GM19463 (cell line): ENCODE measurements around the gene LMTK2.

ENCODE experiments used
- ATAC-seq: cut with Tn5 transposase; IDR thresholded peaks from one replicate; pipeline ENCODE4 v1.9.1; 2021; ENCODE audit warnings: mild to moderate bottlenecking, moderate library complexity; ENCODE audit not compliant: unreplicated experiment

Gene LMTK2

GRCh38 chr7:98200364-98200763, 93.7 kb downstream of the LMTK2 start:
- peak; percentile 36 for ATAC-seq

- peak; percentile 89 for ATAC-seq
Observed at GRCh38 chr7:98202367-98203195, 95.9 kb downstream of the LMTK2 start.

GRCh38 chr7:98203261-98203963, 96.8 kb downstream of the LMTK2 start:
- peak; percentile 37 for ATAC-seq

- no peak for ATAC-seq
Observed at GRCh38 chr7:98203964-98204605, 97.4 kb downstream of the LMTK2 start.

GRCh38 chr7:98204670-98205069, 98.0 kb downstream of the LMTK2 start:
- ATAC-seq, result no peak

DNA sequence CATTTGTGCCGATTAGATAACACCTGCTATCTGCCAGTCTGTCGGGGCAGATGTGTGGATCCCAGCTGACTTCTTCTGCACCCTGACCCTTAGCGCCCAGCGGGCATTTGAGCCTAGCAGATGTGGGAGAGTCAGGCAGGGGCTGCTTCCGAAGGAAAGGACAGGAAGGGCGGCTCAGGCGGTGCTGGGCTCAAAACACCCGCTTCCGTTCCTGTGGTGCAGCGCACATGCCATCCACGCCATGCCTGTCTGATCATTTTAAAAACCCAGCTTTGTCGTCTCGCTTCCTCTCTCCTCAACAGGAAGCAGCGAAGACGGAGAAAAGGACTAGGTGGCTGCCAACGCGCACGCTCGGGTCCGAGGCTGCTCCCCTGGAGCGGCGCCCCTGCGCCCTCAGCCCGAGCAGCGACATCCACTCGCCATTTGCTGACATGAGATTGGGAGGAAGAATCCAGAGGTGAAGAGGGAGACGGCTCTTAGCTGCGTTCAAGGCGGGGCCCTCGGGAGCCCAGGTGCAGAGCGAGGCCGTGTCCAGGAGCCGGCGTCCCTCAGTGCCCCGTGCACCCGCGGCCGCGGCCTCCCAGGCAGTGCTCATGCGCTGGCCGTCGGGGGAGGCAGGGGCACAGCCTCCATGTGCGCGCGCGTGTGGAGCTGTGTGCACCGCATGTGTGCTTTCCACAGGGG, 98.6 kb downstream of the LMTK2 start:
- ATAC-seq, result no peak

DNA sequence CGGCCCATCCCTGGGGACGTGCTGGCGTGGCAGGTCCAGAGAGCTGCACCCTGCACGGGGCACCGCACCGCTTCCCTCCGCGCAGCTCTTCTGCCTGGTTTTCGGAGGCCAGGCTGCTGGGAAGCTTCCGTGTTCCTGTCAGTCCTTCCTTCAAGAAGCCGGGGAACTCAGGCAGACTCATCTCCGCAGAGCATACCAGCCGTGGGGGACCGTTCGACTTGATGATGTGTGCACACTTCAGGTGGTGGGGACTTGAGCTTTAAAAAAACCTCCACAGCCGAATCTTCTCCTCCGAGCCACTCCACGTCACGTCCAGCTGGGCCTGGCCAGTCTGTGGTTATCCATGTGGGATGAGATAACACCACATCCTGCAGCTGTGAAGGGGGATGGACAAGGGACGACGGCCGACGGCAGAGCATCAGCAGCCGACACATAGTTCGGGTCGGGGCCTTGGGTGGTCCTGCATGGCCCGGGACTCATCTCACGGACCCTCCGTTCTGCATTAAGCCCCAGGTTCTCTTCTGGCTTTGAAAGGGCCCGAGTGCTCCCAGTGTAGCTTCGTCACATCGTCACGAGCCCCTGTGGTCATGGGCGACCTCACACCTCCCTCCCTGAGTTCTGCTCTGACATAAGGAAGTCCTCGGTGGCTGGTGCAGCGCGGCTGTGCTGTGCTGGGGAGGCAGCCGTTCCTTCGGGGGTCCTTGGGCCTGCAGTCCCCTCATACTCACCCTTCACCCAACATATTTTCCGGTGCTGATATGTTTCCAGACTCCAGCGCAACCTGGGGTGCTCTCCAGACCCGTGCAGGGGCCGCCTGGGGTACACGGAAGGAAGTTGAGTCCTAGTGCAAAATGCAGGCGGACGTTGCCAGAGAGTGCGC, 100.0 kb downstream of the LMTK2 start:
- ATAC-seq, result no peak

DNA sequence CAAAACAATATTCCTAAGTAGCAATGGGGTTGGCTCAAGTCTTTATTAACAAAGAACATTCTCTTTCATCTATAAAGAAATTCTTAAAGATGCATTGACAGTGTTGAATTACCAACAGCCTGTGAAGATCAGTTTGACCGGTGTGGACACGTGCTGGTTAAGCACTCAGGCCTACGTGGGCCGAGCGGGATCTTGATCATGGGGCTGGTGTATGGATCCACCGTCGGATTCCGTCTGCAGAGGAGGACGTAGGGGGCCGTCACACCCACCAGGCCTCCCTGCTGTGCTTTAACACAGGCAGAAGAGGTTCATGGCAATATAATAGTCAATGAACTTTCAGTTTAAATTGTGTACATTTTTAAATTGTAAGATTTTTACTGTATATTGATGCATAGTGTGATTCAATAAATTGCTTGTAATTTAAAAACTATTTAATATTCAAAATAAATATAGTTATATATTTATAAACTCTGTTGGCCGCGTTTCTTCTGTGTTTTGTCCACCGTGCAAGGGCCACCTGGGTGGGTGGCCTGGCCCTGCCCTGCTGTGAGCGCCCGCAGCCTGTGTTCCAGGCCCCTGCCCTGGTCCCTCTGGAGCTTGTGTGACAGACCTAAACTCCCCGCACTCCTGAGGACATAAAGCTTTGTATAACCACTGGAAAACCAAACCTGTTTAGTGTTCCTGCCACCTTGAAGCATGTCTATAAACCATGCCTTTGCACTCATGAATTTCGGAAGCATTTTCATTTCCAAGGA, 102.7 kb downstream of the LMTK2 start:
- no peak for ATAC-seq

DNA sequence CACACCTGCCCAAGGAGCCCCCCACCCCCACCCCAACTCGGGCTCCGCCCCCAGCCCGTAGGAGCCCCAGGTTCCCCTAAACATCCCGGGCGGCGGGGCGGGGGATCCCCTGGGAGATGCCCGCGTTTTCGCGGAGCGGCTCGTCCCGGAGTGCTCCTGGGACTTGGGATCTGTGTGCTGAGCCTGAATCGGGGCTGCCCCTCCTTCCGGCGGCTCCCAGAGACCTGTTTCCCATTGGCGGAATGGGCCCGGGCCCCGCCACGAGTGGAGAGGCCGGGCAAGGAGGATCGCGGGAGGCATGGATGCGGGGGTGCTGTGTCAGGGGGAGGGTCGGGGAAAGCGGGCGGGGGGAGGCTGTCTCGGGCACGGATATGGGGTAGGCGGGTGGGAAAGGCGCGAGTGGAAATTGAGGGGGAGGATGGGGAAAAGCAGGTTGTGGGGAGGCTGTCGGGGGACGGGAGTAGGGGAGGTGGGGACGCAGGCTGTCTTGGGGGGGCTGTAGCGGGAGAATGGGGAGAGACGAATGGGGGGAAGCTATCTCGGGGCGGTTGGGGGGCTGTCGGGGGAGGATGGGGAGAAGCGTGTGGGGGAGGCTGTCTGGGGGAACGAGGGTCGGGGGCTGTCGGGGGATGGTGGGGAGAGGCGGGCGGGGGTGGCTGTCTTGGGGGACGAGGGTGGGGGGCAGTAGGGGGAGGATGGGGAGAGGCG, 104.0 kb downstream of the LMTK2 start:
- ATAC-seq, result no peak

GRCh38 chr7:98211221-98211675, 104.6 kb downstream of the LMTK2 start, which contains the start of gene BHLHA15:
Gene BHLHA15, plus strand, starts transcription at chr7:98211439. Its CDS starts 871 bp downstream, at chr7:98212310.
- no peak for ATAC-seq

DNA sequence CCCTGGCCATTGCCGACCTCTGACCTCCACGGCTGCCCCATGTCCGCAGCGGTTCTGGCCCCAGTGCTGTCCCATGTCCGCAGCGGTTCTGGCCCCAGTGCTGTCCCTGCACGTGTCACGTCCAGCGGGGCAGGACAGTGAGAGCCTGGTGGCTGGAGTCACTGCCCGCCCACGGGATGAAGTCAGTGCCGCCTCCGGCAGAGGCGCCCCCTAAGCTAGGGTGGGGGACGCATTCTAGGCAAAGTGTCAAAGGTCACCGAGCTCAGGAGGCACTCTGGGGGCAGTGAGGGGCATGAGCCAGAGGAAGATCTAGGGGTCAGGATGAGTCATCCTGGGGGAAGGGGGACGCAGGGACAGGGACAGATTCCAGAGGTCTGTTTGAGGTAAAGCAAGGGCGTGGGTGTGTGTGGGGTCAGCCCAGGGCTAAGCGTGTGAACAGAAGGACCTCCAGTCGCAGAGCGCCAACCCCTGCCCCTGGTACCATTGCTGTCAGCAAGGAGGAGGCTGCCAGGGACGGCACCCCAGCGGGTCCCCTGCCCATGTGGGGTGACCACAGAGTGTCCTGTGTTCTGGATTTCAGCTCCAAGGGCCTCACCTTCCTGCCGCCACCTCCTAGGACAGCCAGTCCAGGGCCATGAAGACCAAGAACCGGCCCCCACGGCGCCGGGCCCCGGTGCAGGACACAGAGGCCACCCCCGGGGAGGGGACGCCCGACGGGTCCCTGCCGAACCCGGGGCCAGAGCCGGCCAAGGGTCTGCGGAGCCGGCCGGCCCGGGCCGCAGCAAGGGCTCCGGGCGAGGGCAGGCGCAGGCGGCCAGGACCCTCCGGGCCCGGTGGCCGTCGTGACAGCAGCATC, 105.2 kb downstream of the LMTK2 start:
- no peak for ATAC-seq

- ATAC-seq, result no peak
Observed at GRCh38 chr7:98212532-98213041, 105.9 kb downstream of the LMTK2 start.

DNA sequence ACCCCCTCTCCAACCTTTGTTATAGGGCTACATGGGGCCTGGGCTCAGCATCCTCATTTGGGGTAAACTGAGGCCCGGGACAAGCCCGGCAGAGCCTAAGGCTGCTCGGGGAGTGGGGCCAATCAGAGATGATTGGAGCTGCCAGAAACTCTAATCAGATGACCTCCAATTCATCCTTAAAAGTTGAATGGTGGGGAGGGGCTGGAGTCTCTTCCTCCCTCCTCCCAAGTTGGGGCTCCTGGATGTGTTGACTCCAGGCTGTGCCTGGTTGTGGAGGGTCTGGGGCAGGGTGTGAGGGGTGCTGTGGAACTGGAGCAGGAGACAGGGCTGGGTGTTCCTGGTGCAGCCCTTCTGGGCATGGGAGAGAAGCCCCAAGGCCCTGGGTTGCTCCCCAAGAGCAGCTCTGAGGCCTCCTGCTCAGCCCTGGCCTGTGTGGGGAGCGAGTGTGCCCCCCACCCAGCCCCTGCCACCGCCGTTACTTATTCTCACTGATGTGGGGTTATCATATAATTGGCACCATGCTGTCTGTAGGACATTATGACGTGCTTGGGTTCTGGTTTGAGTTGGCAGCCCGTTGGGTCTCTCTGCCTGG, 106.7 kb downstream of the LMTK2 start:
- ATAC-seq, result no peak

DNA sequence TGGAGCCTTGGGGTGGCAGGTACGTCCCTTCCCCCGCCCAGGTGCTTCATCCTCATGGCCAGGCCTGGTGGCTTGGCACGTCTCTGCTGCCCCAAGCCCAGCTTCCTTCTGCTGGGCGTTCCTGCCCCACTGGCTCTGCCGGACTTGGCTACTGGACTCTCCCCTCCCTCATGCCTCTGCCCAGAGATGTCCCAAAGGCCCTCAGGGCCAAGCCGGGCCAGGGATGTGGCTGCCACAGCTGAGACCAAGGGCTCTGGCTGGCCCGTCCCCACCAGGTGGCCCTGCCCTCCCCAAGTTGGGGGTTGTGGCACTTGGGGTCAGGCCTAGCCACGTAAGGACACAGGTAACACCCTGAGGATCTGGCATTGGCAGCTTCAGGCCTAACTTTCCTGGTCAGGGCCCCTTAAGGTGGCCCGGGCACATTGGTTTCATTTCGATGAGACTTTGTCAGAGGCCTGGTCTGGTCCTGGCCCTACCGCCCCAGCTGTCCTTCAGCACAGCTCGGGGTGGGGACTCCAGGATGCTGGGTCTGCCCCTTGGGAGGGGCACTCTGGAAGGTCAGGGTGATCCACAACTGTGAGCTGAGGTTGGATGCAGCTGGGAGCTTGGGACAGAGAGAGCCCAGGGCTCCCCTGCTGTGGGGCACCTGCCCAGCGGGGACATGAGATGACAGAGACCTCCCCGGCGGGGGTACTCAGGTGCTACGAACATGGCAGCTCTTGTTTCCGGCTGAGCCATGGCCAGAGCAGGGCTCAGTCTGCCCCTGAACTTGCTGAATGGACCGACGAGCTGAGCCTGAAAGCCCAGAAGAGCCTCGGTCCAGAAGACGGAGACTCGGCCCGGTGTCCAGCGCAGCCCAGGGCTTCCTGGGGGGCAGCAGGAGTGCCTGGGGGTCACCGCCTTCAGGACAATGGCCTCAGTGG, 107.5 kb downstream of the LMTK2 start:
- no peak for ATAC-seq

DNA sequence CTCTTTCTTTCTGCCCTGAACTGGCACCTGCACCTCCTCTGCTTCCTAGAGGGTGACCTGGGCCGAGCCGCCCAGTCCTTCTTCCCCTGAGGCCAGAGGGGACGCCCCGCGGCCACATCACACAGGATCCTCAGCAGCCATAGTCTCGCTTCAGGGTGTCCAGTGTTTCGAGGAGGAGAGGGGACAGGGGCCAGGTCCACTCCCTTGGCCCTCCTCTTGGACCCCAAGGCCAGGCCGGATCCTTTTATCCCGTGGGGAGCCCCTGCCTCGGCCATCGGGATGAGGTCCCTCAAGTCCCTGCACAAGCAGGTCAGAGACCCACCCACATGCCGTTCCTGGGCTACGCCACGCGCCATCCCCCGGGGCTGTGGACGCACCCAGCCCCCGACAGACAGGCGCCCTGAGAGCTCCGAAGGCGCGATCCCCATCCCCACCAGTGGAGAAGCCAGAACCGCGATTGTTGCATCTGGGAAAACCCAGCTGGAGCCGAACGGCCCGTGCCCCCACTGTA, 108.2 kb downstream of the LMTK2 start:
- ATAC-seq, result no peak
